Measurements from ENCODE around the gene UBE2E3.

GRCh38 chr2:181051861-181052522 lies 71.6 kb downstream of the UBE2E3 start:
- TF ChIP-seq POLR2A (IDR thresholded peaks at IDR 0.05) (no peak), CTCF (IDR thresholded peaks at IDR 0.05) (no peak)

Data from lower leg skin (tissue), 3 donors.